ENCODE measurements around the gene MMP13. TPM values are rescaled to one million over a fixed set of nuclear protein-coding genes. Genes with fewer than 3 reads are reported as not detected.
"Not testable (repeated sequence)": the region's sequence is repeated elsewhere in the genome, so short reads cannot be mapped to it uniquely, and the experiment has no call there.

The MMP13 gene
- total RNA-seq, 1 experiment from 2014 or later, result 0.12 TPM

DNA sequence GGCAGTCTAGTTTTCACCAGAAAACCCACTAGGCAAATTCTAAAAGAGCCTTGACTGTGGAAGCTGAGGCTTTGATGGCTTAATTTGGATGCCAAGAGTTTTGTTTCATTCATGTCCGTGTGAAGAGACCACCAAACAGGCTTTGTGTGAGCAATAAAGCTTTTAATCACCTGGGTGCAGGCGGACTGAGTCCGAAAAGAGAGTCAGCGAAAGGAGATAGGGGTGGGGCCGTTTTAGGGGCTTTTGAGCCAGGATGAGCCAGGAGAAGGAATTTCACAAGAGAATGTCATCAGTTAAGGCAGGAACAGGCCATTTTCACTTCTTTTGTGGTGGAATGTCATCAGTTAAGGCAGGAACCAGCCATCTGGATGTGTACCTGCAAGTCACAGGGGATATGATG is 51.6 kb downstream of the MMP13 start:
- DNase-seq (ENCODE audit: low read depth), result not testable (repeated sequence)

DNA sequence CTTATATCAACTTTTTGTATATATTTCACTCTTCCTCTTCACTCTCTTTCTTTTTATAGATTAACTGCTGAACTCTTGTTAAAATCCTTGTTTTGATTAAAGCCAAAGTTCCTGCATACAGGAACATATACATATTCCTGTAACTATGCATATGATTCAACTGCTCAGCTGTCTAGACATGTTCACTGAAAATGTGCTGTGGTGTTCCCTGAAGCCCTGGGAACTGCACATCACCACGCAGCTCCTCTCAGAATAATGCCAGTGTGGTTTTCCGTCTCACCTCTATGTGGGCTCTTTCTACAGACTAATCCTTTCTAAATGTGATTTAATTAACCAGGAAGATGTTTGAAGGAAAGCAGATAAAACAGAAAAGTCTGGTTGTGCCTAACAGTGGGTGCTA is 55.2 kb downstream of the MMP13 start:
- DNase-seq (ENCODE audit: low read depth), result no peak

Other genes starting within 250 kb of the MMP13 start
- gene MMP27, start 250.0 kb downstream of the MMP13 start, total RNA-seq (2014; rRNA removed; shearing (Covaris generic)), result not detected in 2 replicates
- gene MMP8, start 230.8 kb downstream of the MMP13 start, total RNA-seq (2014; rRNA removed; shearing (Covaris generic)), result 3.3 and 4.4 TPM in 2 replicates
- gene MMP10, start 175.1 kb downstream of the MMP13 start, total RNA-seq (2014; rRNA removed; shearing (Covaris generic)), result 0.20 and 0.24 TPM in 2 replicates
- gene MMP1, start 157.6 kb downstream of the MMP13 start, total RNA-seq (2014; rRNA removed; shearing (Covaris generic)), result 21.2 and 25.4 TPM in 2 replicates
- gene MMP3, start 112.1 kb downstream of the MMP13 start, total RNA-seq (2014; rRNA removed; shearing (Covaris generic)), result 0.39 and 1.3 TPM in 2 replicates
- gene MMP12, start 80.8 kb downstream of the MMP13 start, total RNA-seq (2014; rRNA removed; shearing (Covaris generic)), result 0.12 TPM in 1 of 2 replicates, not detected in the other
- 81.6 and 106 TPM in 2 replicates for gene DCUN1D5, start 136.4 kb upstream of the MMP13 start, total RNA-seq (2014; rRNA removed; shearing (Covaris generic))
- 13.8 and 18.5 TPM in 2 replicates for gene DYNC2H1, start 153.7 kb upstream of the MMP13 start, total RNA-seq (2014; rRNA removed; shearing (Covaris generic))

Measured in RPMI7951 (cell line).